Measurements from ENCODE around the gene VWA8. TPM values are rescaled to one million over a fixed set of nuclear protein-coding genes. Genes with fewer than 3 reads are reported as not detected.

The VWA8 gene
- polyA plus RNA-seq, 1 of the 3 experiments (the other 2 are of a cell fraction), result 5.5 TPM

GRCh38 chr13:41696163-41697003, 264.5 kb downstream of the VWA8 start (continued):
- TF ChIP-seq USF2 (IDR thresholded peaks at IDR 0.05; ENCODE audit: borderline replicate concordance, low read depth, low read length), result no peak
- peak; percentile 65; the same call in 1 of the 2 replicates for TF ChIP-seq RXRA (IDR thresholded peaks at IDR 0.05; ENCODE audit: borderline replicate concordance, low read depth)
- TF ChIP-seq SIN3A (IDR thresholded peaks at IDR 0.05; ENCODE audit: borderline replicate concordance, low read depth, low read length), result no peak
- TF ChIP-seq CHD2 (IDR thresholded peaks at IDR 0.05; ENCODE audit: low read length, partially characterized antibody), result no peak
- TF ChIP-seq NRF1 (IDR thresholded peaks at IDR 0.05; ENCODE audit: low read depth, low read length), result no peak
- TF ChIP-seq FOXM1 (IDR thresholded peaks at IDR 0.05; ENCODE audit: low read depth), result no peak
- peak; percentile 87 for TF ChIP-seq TCF12 (IDR thresholded peaks at IDR 0.05)
- no peak for TF ChIP-seq RAD21 (IDR thresholded peaks at IDR 0.05; ENCODE audit: low read length)
- peak; percentile 67 for TF ChIP-seq NFIC (IDR thresholded peaks at IDR 0.05; ENCODE audit: borderline replicate concordance)
- TF ChIP-seq GABPA (IDR thresholded peaks at IDR 0.05; ENCODE audit: low read depth), result no peak
- TF ChIP-seq MEF2A (IDR thresholded peaks at IDR 0.05; ENCODE audit: borderline replicate concordance, low read depth), result peak; percentile 75; the same call in 1 of the 2 replicates
- peak; percentile 89 for TF ChIP-seq PBX3 (IDR thresholded peaks at IDR 0.05)
- no peak for TF ChIP-seq YY1 (IDR thresholded peaks at IDR 0.05; ENCODE audit: low read depth)
- no peak for TF ChIP-seq MXI1 (IDR thresholded peaks at IDR 0.05; ENCODE audit: low read depth, low read length)
- TF ChIP-seq ZBTB33 (IDR thresholded peaks at IDR 0.05; ENCODE audit: borderline replicate concordance, low read depth), result peak; percentile 28; the same call in 1 of the 2 replicates
- no peak for TF ChIP-seq RCOR1 (IDR thresholded peaks at IDR 0.05; ENCODE audit: low read length)
- no peak for TF ChIP-seq ELF1 (IDR thresholded peaks at IDR 0.05)
- TF ChIP-seq, protein P1, sequence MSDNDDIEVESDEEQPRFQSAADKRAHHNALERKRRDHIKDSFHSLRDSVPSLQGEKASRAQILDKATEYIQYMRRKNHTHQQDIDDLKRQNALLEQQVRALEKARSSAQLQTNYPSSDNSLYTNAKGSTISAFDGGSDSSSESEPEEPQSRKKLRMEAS (IDR thresholded peaks at IDR 0.05; ENCODE audit: low read depth), result no peak
- peak; percentile 77 for TF ChIP-seq JUND (IDR thresholded peaks at IDR 0.05)
- TF ChIP-seq RFX5 (IDR thresholded peaks at IDR 0.05; ENCODE audit: low read length), result no peak
- no peak for TF ChIP-seq USF1 (IDR thresholded peaks at IDR 0.05; ENCODE audit: borderline replicate concordance, low read depth)
- TF ChIP-seq FOXJ3 (CRISPR knock-in tag; IDR thresholded peaks at IDR 0.05), result no peak
- TF ChIP-seq TAF1 (IDR thresholded peaks at IDR 0.05; ENCODE audit: borderline replicate concordance, low read depth, low read length), result no peak
- TF ChIP-seq GATA2 (CRISPR knock-in tag; IDR thresholded peaks at IDR 0.05), result no peak
- peak in 1 of 2 experiments; percentile 75; a peak in 1 of 4 replicates for TF ChIP-seq EP300 (IDR thresholded peaks at IDR 0.05; ENCODE audit: borderline replicate concordance in 1 of 2, low read depth in 1 of 2, low read length in 1 of 2)
- TF ChIP-seq SMC3 (IDR thresholded peaks at IDR 0.05; ENCODE audit: low read depth, low read length), result no peak
